HG02973 (cell line): Measurements from ENCODE around the gene DSEL.

Source experiments
- ATAC-seq: cut with Tn5 transposase; IDR thresholded peaks from one replicate; pipeline ENCODE4 v1.9.1; 2021; ENCODE audit warnings: moderate library complexity; ENCODE audit not compliant: unreplicated experiment

DSEL gene

DNA sequence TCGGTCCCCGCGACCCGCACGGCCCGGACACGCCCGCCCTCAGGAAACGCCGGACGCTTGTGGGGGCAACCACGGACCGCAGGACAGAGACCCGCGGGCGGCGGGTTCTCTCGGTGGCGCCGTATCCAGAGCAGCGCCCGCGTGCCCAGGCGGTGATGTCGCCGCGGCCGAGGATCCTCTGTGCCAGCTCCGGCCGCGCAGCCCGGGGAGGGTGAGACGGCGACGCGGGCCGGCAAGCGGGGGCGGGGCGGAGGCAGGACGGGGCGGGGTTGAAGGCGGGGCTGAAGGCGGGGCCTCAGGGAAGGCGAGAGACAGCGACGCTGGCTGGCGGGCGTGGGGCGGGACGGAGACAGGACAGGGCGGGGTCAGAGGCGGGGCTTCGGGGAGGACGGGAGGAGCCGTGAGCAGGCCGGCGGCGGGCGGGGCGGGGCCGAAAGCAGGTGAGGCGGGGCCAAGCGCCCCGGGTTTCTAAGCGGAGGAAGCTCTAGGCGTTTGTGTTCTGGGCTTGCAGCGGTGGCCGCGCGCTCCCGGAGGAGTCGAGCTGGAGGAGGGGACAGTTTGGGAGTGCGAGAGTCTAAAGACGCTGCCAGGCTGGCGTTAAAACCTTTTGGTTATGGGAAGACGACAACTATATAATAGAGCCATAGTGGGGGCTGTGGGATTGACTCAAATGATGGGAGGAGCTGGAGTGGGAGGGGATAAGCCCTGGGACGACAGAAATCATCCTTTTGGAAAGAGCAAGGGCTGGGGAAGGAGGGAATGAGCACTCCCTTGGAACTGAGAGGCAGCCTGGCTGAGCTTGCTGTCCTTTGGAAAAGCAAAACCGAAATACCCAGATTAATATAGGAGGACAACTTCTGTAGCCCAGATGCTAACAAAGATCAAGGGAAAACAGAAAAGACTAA is at the start of gene DSEL:
Gene DSEL (minus strand): TSS at position 182 of the 905 bp plus-strand sequence. CDS start 2,112 bp downstream, outside the sequence.
- peak; percentile 99 for ATAC-seq

DNA sequence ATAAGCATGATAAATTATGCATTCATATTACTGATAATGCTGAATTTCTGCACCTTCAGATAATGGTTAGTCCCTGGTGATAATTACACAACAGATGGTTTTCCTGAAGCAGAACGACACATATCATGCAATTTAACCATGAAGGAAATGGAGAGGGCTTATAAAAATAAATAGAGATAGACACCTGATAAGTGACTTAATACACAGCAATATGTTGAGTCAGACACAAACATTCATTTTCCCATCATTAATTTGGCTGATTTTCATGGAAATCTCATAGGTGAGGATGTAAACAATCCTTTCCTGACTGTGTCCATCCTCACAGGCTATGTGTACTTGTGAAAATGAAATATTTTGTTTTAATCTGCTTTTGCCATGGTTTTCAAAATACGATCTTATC is 36.9 kb upstream of the DSEL start:
- ATAC-seq, result no peak

DNA sequence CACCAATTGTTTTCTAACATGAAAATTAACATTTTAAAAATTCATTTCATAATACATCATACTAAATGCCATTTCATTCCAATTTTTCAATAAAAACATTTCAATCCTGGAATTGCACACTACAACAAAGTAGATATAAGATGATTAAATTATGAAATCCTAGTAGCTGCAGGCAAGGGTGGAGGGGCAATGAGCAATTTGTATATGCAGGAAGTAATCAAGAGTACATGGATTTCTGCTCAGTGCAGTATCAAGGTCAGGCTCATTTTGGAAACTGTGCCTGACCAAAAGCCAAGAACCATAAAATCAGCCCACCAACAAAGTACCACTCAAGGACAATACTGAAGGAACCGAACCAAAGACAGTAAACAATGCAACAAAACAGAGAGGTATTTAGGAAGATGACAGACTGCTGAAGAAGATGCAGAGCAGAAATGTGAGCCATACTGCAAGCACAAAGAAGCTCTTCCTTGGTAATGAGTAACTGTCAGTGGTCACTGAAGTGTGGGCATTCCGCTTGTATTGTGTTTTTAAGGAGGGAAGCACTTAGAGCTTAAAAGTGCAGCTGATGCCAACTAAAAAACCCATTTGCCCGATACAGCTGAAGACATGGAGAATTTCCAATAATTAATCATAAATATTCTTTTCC is 34.5 kb upstream of the DSEL start:
- ATAC-seq, result no peak

DNA sequence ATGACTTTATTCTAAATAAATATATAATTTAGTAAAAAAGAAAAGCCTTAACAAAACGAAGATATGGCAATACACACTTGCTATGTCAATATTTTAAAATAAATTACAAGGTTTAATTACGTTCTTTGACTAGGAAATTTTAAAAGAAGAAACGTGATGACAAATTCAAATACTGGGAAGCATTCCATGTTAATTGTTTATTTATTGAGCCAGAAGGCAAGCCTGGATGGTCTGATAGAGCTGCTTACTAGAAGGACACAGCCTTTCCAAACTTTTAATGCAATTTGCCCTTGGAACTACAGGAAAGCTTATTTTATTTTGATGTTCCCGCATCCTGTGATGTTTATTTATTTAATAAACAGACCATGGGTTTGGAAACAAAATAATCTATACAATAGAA is 33.4 kb upstream of the DSEL start:
- no peak for ATAC-seq

DNA sequence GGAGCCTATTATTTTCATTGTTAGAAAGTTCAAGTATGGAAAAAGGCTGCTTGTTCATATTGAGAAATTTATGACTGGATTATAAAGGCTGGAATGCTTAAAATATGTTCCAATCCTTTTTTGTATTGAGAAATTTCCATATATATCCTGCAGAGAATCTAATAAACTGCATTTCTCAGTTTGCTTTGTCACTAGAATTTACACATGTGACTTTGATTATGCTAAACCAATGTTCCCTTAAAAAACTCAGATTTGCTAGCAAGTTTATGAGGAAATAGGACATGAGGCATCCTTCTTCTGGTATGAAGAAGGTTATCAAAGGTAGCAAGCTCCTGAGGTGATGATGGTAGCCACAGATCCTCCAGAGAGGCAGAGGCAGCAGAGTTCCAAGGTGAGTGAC is 29.2 kb upstream of the DSEL start:
- ATAC-seq, result no peak

DNA sequence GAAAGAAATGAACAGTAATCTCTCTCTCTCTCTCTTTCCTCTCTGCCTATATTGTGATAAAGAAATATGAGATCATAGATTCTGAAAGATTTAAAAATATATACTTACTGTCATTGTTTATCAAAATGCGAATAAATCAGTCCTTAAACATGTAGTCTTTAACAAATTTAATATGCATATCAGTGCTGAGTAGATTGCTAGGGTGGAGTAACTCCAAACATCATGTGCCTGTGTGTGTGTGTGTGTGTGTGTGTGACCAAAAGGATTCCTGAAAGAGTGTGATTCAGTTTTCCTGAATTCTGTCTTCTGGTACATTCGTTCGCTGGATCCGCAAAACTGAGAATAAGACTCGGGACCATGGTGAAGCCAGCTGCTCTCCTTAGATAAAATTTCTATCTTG is 24.0 kb upstream of the DSEL start:
- no peak for ATAC-seq

DNA sequence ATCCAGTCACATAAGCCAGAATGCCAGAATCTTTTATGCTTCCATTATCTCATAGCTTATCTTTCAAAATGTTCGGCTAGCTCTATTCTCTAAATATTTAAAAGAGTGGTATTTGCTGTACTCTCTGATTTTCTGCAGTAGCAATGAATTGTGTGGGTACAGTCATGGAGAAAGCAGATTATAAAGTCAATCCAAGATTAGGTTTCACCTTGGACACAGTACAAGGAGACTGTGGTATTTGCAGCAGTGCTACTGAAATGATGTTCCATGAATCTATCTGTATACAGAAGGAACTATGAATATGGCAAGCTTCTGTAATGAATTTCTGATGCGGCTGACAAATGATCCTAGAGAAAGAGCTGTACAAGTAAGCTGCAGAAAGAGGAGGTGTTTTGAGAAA is 15.4 kb upstream of the DSEL start:
- ATAC-seq, result no peak

DNA sequence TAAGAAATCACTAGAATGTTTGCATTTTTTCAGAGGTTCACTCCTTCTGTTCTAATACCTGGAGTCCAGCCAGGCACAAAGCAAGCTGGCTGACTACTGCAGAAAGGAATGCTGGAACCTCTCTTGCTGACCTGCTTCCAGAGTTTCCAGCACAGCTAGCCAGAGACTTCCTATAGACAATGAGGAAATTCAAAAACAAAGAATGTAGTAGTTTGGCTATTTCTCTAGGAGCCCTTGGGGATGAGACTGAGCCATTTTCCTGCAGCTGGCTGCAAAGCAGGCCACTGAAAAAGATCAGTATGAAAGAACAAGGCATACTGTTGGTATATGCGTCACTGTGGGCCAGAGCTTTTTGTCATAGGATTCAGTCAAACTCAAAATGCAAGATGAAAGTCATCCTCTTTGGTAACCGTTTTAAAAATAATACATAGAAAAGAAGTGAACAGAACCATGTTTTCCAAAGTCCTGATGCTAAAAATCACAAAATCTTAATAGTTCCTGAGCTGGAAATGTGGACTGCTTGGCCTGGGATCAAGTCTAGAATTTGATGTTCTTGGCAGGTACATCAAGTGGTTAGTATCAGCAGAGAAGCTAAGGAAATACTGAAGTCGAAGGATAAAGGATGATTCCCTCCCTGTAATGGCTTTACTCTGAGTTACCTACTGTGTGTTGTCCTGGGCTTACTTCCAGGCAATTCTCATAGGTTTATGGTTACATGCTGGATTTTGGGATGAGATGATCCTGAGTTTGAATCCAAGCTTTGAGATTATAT is 9.0 kb upstream of the DSEL start:
- ATAC-seq, result no peak

DNA sequence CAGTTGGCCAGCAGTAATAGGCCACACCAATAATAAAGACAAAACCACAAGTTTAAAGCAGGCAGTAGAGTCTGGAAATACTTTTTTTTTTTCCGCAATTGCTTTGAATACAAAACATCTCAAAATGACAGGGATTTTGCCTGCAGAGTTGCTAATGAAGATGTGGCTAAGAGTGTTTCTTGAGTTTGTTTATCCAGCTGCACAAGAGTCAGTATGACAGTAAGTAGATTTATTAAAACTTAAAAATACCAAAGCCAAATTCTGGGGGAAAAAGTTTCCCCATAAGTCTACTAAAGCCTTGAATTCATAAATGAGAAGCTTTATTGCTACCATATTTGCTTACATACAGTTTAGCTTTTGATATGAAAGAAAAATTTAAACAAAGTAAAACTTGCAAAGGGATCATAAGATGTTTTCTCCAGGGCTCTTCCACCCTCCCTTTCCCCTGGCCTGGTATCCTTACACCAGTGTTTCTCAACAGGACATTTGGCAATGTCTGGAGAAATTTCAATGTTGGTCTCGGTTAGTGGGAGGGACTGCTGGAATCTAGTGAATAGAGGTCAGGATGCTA is 3.9 kb upstream of the DSEL start:
- no peak for ATAC-seq

DNA sequence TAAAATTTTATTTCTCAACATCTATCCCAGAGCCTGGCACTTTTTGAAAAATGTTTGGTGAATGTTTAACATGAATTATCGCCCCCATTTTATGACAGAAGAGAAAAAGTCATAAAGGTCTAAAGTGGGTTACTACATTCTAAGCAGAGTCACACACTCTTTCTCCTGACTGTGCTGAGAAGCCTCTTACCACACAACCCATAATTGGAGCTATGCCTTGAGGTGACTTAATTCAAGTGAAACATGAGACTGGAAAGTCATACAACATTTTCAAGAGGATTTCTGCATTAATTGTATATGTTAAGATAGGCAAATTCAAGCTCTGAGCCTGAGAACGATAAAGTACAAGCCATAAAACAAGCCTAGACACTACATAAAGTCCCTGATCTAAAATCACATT is 3.1 kb upstream of the DSEL start:
- ATAC-seq, result no peak

DNA sequence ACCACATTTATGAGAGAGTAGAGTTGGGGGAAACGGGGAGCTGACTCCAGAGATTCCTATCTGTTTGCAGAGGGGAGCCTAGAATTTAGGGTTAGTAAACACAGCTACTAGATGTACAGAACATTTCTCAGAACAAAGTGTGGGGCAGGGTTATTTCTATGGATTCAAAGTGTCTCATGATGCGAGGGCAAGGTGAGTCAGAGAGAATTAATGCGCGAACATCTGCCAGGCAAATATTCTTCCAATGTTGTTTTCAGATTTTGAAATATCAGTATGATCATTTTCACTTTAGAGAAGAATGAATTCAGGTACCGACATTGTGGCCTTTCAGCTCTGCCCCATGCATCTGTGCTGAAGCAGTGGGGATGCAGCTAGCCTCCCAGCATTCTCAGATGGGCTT is 2.0 kb upstream of the DSEL start:
- ATAC-seq, result no peak

DNA sequence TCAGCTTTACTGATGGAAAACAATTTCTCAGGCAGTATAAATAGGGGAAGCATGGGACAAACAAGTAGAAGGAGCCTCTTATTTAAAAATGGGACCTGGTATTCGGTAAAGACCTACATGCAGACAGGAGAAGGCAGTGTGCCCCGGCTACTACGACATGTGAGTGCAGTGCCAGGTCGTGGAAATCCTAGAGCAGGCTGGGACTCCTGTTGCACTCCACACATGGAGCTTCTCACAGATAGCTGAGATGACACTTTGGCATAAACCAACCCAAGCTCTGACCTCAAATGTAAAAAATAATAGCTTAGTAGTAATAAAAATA is 885 bp upstream of the DSEL start:
- no peak for ATAC-seq

DNA sequence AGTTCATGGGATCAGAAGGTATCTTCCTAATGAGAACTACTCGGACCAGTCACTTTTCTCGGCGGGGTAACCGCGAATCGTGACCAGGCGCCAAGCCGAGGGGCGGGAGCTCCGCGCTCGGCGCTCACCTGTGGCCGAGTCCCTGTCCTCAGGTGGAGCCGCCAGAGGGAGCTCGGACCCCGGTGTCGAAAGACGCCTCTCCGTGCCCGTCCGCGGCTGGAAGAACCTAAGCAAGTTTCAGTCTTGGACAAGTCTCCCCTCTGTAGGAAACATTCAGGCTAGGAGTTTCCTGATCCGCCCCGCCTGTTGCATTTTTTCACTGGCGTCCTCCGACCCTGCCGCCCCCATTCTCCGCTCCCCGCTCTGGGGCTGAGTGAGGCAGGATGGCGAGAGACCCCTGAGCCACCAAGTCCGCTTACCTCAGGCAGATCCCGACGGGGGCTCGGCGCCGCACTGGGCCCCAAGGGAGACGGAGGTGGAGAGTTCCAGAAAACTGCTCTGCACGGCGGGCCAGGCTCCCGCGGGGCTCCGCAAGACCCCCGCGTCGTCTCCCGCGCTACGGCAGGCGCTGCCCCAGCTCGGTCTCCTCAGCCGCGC is 480 bp downstream of the DSEL start:
- ATAC-seq, result peak; percentile 23

DNA sequence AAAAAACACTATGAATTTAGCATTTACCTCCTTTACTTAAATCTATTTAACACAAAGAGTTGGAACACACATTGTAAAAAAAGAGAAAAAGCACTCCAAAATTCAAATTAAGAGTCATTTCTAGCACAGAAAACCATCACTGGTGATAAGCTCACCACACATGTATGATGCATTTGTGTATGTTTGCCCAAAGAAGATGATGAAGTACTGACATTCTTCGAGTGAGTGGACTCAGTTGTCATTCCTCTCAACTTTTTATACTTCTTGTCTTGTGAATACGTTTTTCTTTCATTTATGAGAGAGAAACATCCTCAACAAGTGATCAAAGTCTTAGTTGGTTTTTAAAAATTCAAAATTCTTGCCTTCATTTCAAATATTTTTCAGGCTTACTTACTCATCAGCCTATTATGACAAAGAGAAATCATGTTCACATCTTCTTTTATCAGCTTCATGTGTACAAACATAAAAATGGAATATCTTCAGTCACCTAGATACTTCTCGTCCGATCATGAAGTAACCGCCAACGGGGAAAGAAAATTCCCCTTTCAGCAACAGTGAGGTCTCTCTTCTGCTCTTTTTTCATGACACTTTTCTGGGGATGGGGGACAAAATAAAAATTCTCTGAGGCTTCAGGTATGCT is 1.5 kb downstream of the DSEL start:
- no peak for ATAC-seq

DNA sequence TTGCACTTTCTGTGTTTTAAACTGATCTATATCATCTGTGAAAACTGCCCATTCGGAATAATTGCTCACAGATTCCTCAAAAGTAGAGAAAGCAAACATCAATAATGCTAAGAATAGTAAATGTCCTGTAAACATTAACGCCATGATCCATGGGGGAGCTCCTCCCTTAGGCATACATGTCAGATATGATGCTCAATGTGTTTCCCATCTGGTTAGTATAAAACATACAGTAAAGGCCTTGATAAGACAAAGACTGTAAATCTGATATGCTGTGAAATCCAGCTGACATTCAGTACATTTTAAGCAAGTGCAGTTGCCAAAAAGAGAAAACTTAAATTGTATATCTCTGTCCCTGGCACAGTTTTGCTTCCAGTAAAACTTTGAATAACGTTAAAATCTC is 2.1 kb downstream of the DSEL start:
- no peak for ATAC-seq

DNA sequence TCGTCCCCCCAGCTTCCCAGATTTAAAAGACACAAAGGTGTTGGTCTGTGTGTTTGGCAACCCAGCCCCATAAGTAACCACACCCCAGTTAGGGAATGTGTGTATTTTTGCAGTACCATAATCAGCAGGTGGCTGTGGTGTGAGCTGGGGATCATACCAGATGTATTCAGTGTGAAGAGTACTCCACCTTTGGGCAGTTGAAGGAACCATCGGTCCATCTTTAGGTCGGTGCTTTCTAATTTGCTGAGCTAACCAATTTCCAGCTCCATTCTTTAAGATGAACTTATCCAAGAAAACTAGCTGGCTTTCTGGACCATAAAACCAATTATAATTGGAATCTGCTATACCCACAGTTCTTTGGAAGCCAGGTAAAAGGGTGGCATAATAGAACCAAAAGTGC is 3.2 kb downstream of the DSEL start:
- ATAC-seq, result no peak

DNA sequence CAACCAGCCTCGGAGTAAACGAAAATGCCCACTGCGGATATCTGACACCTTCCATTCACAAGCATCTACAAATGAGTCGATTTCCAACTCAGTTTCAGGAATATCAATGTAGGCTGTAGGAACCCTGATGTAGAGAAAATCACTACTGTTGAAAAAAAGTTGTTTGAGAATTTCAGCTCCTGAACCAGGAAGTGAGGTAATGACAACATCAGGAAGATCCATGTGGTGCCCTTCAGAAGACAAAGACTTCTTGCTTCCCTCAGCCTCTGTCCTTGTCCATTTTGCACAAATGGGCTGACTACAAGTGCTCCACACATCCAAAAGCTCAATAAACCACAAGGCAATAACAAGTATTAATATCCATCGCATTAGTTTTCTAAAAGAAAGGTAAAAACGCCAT is 4.7 kb downstream of the DSEL start:
- ATAC-seq, result no peak

DNA sequence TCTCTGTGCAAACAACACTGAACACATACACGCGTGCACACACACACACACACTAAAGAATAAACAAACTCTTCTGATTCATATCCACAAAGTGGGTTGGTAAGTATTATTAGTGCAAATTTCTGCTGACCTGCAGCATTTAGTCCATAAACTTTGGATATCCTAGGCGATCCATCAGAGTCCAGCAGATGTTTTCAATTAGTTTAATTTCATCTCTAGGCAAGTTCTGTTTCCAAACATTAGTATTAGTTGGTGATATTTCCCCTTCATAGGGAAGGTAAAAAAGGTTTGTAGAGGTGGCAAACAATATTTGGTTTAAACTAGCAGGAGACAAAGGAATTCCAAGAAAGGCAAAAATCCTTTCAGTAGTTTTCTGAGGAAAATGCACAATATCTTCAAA is 5.7 kb downstream of the DSEL start:
- no peak for ATAC-seq

DNA sequence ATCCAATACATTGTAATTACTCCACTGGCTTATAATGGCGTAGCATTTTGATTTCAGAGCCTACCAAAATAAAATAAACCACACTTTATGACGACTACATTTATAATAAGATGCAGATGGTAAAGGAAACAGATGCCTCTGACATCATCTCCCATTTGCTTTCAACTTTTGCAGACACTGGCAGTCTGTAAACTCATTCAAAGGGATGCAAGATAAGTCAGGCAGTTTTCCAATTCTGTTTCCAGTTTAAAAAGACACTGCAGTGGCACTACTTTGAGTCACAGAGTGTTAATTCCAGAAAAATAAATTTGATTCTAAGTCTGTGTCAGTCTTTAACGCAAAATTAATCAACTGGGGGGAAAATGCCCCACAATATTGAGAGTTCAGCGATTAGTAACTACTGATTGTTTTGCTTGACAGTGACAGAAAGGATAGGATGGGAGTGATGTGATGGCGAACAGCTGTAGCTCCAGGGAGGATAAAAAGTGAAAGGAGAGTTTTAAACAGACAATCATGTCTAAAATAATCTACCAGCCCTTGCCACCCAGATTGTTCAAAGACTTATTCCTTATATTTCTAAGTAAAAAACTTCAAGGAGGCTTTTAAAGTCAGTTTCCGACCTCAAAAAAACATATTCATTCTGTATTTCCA is 6.7 kb downstream of the DSEL start:
- no peak for ATAC-seq

DNA sequence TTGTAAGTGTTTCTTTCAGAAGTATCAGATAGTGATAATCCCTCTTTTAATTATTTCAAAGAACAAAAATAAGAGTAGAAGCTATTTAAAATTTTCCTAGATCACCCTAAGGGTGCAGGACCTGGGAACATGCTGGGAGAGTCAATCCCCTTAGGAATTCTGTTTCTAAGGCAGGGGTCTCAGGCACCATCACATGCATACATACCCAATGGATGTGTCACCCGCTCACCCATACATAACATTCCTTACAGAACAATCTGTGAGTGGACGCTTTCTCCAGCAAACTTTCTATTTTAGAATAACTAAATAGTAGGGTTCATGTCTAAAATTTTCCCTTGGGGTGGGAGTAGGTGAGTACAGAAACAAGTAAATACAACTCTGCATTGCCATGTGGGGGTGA is 8.4 kb downstream of the DSEL start:
- ATAC-seq, result no peak
